ENCODE data around the gene GPR55.

GPR55 gene

GRCh38 chr2:230932556-230933511, 7.8 kb upstream of the GPR55 start:
- 85% methylated on average over 22 of the region's 22 CpGs for WGBS
- H3K4me1 ChIP-seq (ENCODE audit: insufficient read depth, low read length), result no peaks in the 10 kb centered on the region
- H3K9ac ChIP-seq (ENCODE audit: low read depth, low read length), result no peak overlapping the region
- H3K27me3 ChIP-seq (ENCODE audit: insufficient read depth, low read length), result no peaks in the 10 kb centered on the region
- H3K4me3 ChIP-seq (ENCODE audit: low read length), result no peak overlapping the region
- no peaks in the 10 kb centered on the region for H3K36me3 ChIP-seq (ENCODE audit: insufficient read depth, low read length)
- no peak overlapping the region for H3K27ac ChIP-seq (ENCODE audit: low read depth, low read length)
- H3K9me3 ChIP-seq (ENCODE audit: insufficient read depth, low read depth, low read length), result peaks cover 14% of the 10 kb centered on the region; the same call in 1 of the 2 replicates

GRCh38 chr2:230931556-230932231, 6.7 kb upstream of the GPR55 start:
- Histone ChIP-seq H3K36me3 (ENCODE audit: insufficient read depth, low read length) (no peaks in the 10 kb centered on the region), H3K27ac (ENCODE audit: low read depth, low read length) (no peak overlapping the region), H3K4me3 (ENCODE audit: low read length) (no peak overlapping the region), H3K9ac (ENCODE audit: low read depth, low read length) (no peak overlapping the region), H3K4me1 (ENCODE audit: insufficient read depth, low read length) (no peaks in the 10 kb centered on the region), H3K9me3 (ENCODE audit: insufficient read depth, low read depth, low read length) (peaks cover 6% of the 10 kb centered on the region; the same call in 1 of the 2 replicates), H3K27me3 (ENCODE audit: insufficient read depth, low read length) (no peaks in the 10 kb centered on the region)
- 92% methylated on average over 22 of the region's 22 CpGs for WGBS

- Histone ChIP-seq H3K27me3 (ENCODE audit: insufficient read depth, low read length) (no peaks in the 10 kb centered on the region), H3K4me3 (ENCODE audit: low read length) (no peak overlapping the region), H3K4me1 (ENCODE audit: insufficient read depth, low read length) (no peaks in the 10 kb centered on the region), H3K9me3 (ENCODE audit: insufficient read depth, low read depth, low read length) (0 out of 2 replicates have a peak, but pooled peaks cover 2% of the 10 kb centered on the region), H3K9ac (ENCODE audit: low read depth, low read length) (no peak overlapping the region), H3K36me3 (ENCODE audit: insufficient read depth, low read length) (no peaks in the 10 kb centered on the region), H3K27ac (ENCODE audit: low read depth, low read length) (no peak overlapping the region)
- WGBS, result 91% methylated on average over 10 of the region's 10 CpGs
Measured at GRCh38 chr2:230930928-230931555, 6.0 kb upstream of the GPR55 start.

DNA sequence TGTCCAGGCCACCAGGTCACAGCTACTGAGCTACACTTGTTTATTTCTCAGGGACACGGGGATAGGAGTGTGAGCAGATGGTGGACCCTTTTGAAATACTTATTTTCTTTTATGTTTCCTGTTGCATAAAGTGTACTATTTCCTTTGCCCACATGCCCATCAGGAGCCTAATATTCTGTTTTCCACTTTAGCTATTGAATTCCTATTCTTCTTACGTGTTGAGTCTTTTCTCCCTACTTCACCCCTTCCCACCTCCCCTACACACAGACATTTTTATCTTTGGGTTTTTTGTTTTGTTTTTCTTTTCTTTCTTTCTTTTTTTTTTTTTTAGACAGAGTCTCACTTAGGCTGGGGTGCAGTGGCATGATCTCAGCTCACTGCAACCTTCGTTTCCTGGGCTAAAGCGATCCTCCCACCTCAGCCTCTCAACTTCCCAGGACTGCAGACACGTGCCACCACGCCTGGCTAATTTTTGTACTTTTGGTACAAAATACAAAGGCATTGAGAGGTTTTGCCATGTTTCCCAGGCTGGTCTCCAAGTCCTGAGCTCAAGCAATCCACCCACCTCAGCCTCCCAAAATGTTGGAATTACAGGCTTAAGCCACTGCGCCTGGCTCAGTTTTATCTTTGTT, 5.2 kb upstream of the GPR55 start:
- Histone ChIP-seq H3K4me3 (ENCODE audit: low read length) (no peak overlapping the region), H3K27me3 (ENCODE audit: insufficient read depth, low read length) (no peaks in the 10 kb centered on the region), H3K9me3 (ENCODE audit: insufficient read depth, low read depth, low read length) (no peaks in the 10 kb centered on the region), H3K27ac (ENCODE audit: low read depth, low read length) (no peak overlapping the region), H3K4me1 (ENCODE audit: insufficient read depth, low read length) (no peaks in the 10 kb centered on the region), H3K9ac (ENCODE audit: low read depth, low read length) (no peak overlapping the region), H3K36me3 (ENCODE audit: insufficient read depth, low read length) (no peaks in the 10 kb centered on the region)
- WGBS, result 91% methylated on average over 7 of the region's 7 CpGs

- H3K4me1 ChIP-seq (ENCODE audit: insufficient read depth, low read length), result no peaks in the 10 kb centered on the region
- H3K9ac ChIP-seq (ENCODE audit: low read depth, low read length), result no peak overlapping the region
- H3K9me3 ChIP-seq (ENCODE audit: insufficient read depth, low read depth, low read length), result no peaks in the 10 kb centered on the region
- H3K27ac ChIP-seq (ENCODE audit: low read depth, low read length), result no peak overlapping the region
- WGBS, result 86% methylated on average over 10 of the region's 10 CpGs
- H3K4me3 ChIP-seq (ENCODE audit: low read length), result no peak overlapping the region
- no peaks in the 10 kb centered on the region for H3K36me3 ChIP-seq (ENCODE audit: insufficient read depth, low read length)
- H3K27me3 ChIP-seq (ENCODE audit: insufficient read depth, low read length), result no peaks in the 10 kb centered on the region
Measured at GRCh38 chr2:230929381-230930148, 4.5 kb upstream of the GPR55 start.

DNA sequence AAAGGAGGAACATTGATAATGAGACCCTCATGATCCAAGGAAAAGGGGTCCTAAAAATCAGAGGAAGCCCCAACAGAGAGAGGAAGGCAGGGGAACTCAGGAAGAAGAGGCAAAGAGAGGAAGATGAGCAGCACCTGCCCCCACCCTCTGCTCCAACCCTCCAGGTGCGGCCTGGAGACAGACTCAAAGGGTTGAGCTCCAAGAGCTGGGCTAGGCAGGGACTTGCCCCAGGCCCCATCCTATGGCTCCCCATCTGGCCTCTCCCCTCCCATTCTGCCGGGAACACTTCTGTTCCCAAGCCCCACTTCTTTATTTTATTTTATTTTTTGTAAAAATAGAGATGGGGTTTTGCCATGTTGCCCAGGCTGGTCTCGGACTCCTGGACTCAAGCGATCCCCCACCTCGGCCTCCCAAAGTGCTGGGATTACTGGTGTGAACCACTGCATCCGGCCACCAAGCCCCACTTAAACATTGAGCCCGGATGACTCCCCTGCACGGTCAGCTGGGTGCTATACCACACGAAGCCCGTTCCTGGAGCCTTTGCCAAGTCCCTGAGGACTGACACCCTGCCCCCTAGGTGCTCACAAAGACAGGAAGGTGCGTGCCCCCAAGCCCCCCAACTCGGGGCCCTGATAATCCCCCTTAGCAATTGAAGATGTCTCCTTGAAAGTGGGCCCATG, 3.8 kb upstream of the GPR55 start:
- H3K4me3 ChIP-seq (ENCODE audit: low read length), result no peak overlapping the region
- H3K27me3 ChIP-seq (ENCODE audit: insufficient read depth, low read length), result no peaks in the 10 kb centered on the region
- H3K27ac ChIP-seq (ENCODE audit: low read depth, low read length), result no peak overlapping the region
- H3K9me3 ChIP-seq (ENCODE audit: insufficient read depth, low read depth, low read length), result no peaks in the 10 kb centered on the region
- 92% methylated on average over 11 of the region's 12 CpGs for WGBS
- no peaks in the 10 kb centered on the region for H3K4me1 ChIP-seq (ENCODE audit: insufficient read depth, low read length)
- no peak overlapping the region for H3K9ac ChIP-seq (ENCODE audit: low read depth, low read length)
- no peaks in the 10 kb centered on the region for H3K36me3 ChIP-seq (ENCODE audit: insufficient read depth, low read length)

DNA sequence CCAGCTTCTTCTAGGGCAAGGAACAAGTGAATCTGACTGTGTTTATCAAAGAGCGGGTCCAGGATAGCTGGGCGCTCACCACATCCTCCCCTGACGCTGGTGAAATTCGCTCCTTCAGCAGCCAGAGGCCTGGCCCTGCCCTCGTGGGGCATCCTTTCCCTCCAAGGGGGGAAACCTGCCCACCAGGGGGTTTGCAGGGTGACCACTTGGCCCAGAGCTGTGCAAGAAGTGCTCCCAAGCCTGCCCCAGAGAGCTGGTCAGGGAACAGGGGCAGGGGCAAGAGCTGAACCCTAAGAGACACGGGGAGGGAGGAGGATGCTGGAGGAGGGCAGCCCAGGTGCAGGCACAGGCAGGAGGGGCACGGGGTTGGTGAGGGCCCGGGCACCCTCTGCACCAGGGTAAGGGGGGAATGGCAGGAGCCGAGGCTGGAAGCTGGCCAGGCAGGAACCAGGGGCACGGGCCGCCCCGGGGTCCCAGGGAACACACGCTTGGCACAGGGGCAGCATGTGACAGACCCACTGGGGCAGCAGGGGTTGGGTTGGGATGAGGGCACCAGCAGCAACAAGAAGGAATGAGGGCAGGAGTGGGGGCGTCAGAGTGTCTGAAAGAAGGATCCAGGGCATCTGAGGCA, 2.8 kb upstream of the GPR55 start:
- H3K9me3 ChIP-seq (ENCODE audit: insufficient read depth, low read depth, low read length), result no peaks in the 10 kb centered on the region
- 91% methylated on average over 14 of the region's 14 CpGs for WGBS
- H3K36me3 ChIP-seq (ENCODE audit: insufficient read depth, low read length), result no peaks in the 10 kb centered on the region
- H3K9ac ChIP-seq (ENCODE audit: low read depth, low read length), result no peak overlapping the region
- no peaks in the 10 kb centered on the region for H3K4me1 ChIP-seq (ENCODE audit: insufficient read depth, low read length)
- H3K27ac ChIP-seq (ENCODE audit: low read depth, low read length), result no peak overlapping the region
- H3K4me3 ChIP-seq (ENCODE audit: low read length), result no peak overlapping the region
- no peaks in the 10 kb centered on the region for H3K27me3 ChIP-seq (ENCODE audit: insufficient read depth, low read length)

DNA sequence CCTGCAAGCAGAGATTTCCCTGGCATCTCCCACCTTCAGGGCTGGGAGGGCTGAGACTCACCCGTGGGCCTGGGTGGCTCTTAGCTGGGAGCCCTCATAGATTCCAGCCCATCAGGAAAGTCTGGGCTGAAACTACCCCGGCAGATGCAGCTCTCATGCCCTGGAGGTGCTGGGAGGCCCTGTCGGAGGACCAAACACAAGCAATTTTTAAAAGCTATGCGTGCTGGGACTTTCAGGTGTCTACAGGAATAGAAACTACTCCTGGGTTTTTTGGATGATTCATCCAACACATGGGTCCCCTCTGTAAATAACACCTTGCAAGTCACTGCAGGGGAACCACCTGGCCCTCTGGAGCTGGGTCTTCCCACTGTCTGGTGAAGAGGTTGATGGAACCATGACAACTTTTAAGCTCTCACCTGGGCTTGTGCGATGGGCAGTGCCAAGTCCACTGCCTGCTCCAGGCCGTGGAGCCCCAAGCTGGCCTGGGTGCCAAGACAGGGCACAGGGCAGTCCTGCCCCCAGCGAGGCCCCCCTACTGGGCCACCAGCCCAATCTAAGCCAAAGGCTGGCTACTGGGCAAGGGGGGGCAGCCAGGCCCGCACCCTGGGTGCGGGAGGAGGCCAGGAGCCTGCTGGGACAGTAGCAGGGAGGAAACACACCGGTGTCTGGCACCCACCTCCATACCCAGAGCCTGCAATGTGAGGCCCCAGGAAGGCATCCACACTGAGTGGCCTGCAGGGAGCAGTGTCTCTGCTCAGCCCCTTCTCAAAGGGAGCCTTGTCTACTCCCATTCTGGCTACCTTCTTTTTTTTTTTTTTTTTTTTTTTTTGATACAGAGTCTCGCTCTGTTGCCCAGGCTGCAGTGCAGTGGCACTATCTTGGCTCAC, 1.1 kb upstream of the GPR55 start:
- Histone ChIP-seq H3K36me3 (ENCODE audit: insufficient read depth, low read length) (no peaks in the 10 kb centered on the region), H3K9me3 (ENCODE audit: insufficient read depth, low read depth, low read length) (no peaks in the 10 kb centered on the region), H3K4me1 (ENCODE audit: insufficient read depth, low read length) (no peaks in the 10 kb centered on the region), H3K27me3 (ENCODE audit: insufficient read depth, low read length) (no peaks in the 10 kb centered on the region), H3K4me3 (ENCODE audit: low read length) (no peak overlapping the region), H3K27ac (ENCODE audit: low read depth, low read length) (no peak overlapping the region), H3K9ac (ENCODE audit: low read depth, low read length) (no peak overlapping the region)
- WGBS, result 93% methylated on average over 11 of the region's 11 CpGs

DNA sequence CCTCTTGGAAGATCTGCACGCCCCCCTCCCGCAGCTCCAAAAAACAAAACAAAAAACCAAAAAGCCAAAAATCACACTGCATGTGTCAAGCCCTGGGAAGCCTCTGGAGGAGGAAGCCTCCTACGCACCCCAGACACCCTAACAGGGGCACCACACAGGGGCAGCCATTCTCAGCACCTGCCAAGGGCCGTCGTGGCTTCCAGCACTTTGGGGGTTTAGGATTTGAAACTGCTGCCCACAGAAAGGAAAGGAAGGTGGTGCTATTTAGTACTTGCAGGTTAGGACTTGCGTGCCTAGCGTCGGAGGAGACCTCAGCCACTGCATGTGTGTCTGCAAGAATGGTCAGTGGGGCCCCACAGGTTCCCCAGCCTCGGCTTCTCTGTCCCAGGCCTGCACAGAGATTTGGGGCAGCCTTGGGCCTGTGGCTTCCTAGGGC, 419 bp upstream of the GPR55 start:
- H3K4me1 ChIP-seq (ENCODE audit: insufficient read depth, low read length), result no peaks in the 10 kb centered on the region
- no peak overlapping the region for H3K4me3 ChIP-seq (ENCODE audit: low read length)
- H3K27me3 ChIP-seq (ENCODE audit: insufficient read depth, low read length), result no peaks in the 10 kb centered on the region
- no peaks in the 10 kb centered on the region for H3K9me3 ChIP-seq (ENCODE audit: insufficient read depth, low read depth, low read length)
- H3K9ac ChIP-seq (ENCODE audit: low read depth, low read length), result no peak overlapping the region
- no peaks in the 10 kb centered on the region for H3K36me3 ChIP-seq (ENCODE audit: insufficient read depth, low read length)
- H3K27ac ChIP-seq (ENCODE audit: low read depth, low read length), result no peak overlapping the region
- 93% methylated on average over 8 of the region's 9 CpGs for WGBS
